ENCODE data around the gene TRIM36.

TRIM36 gene

GRCh38 chr5:115109356-115109755 is 60.4 kb downstream of the TRIM36 start:
- in situ Hi-C loops (cut with MboI; ENCODE audit: low pct_unique_long_range_greater_than_20kb, low sequenced_read_pairs, unreplicated experiment), result no loop called here
- no peak for TF ChIP-seq CTCF (IDR thresholded peaks at IDR 0.05; ENCODE audit: extremely low read depth, insufficient read depth, missing control alignments)
- no peak for DNase-seq (ENCODE audit: low spot score)

DNA sequence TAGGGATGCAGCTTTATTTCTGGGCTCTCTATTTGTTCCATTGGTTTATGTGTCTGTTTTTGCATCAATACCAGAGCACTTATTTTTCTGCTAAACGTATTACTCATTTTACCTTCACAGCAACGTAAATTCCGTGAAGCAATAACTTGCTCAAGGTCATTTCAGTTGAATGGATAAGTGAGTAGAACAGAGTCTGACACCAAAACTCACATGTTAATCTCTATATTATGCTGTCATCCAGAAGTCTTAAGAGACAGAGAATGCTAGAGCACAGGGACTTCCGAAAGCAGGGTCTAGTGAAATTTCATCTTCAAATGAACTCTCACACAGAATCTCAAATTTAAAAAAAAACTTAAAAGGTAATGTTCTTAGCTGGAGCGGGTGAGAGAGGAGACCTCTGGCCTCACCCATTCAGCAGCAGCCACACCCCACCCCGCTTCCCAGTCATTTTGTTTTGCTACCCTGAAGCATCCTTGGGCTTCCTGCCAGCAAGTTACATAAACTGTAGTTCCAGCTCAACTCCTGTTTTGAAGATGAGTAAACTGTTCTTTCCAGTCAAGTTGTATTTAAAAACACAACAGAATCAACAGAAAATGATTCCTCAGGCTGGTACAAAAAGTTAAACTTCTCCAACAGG is 69.3 kb downstream of the TRIM36 start:
- no peak for DNase-seq (ENCODE audit: low spot score)
- in situ Hi-C loops (cut with MboI; ENCODE audit: low pct_unique_long_range_greater_than_20kb, low sequenced_read_pairs, unreplicated experiment), result no loop called here
- no peak for TF ChIP-seq CTCF (IDR thresholded peaks at IDR 0.05; ENCODE audit: extremely low read depth, insufficient read depth, missing control alignments)

- TF ChIP-seq CTCF (IDR thresholded peaks at IDR 0.05; ENCODE audit: extremely low read depth, insufficient read depth, missing control alignments), result peak; percentile 75
- in situ Hi-C loops (cut with MboI; ENCODE audit: low pct_unique_long_range_greater_than_20kb, low sequenced_read_pairs, unreplicated experiment), result loop anchor here (10.0 kb wide), 1 partner anchor 147 kb away; no protein-coding TSS in a partner anchor
- DNase-seq (ENCODE audit: low spot score), result peak; percentile 60
Observed at GRCh38 chr5:115098041-115098702, 71.5 kb downstream of the TRIM36 start.

- no peak for DNase-seq (ENCODE audit: low spot score)
- no peak for TF ChIP-seq CTCF (IDR thresholded peaks at IDR 0.05; ENCODE audit: extremely low read depth, insufficient read depth, missing control alignments)
- in situ Hi-C loops (cut with MboI; ENCODE audit: low pct_unique_long_range_greater_than_20kb, low sequenced_read_pairs, unreplicated experiment), result loop anchor here (10.0 kb wide), 1 partner anchor 148 kb away; no protein-coding TSS in a partner anchor
Observed at GRCh38 chr5:115097236-115097635, 72.5 kb downstream of the TRIM36 start.

- TF ChIP-seq CTCF (IDR thresholded peaks at IDR 0.05; ENCODE audit: extremely low read depth, insufficient read depth, missing control alignments), result no peak
- in situ Hi-C loops (cut with MboI; ENCODE audit: low pct_unique_long_range_greater_than_20kb, low sequenced_read_pairs, unreplicated experiment), result loop anchor here (10.0 kb wide), 1 partner anchor 149 kb away; no protein-coding TSS in a partner anchor
- no peak for DNase-seq (ENCODE audit: low spot score)
Observed at GRCh38 chr5:115096034-115096769, 73.5 kb downstream of the TRIM36 start.

DNA sequence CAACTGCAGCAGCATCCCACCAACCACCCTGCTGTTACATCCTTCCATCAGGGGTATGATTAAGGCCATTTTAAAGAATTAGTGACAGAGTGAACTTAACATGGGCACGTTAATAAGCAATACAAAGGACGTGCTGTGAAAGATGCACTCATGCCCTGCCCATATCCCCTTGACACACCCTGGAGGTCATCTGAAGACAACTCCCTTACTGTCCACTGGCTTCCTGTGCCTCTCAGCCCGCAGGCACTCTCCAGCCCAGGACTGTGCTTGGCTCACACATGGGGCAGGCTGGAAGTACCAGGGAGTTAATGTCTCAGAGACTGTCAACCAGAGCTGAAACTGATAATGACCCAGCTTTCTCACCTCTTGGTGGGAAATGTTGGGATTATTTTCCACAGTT is 81.8 kb downstream of the TRIM36 start:
- no peak for TF ChIP-seq CTCF (IDR thresholded peaks at IDR 0.05; ENCODE audit: extremely low read depth, insufficient read depth, missing control alignments)
- in situ Hi-C loops (cut with MboI; ENCODE audit: low pct_unique_long_range_greater_than_20kb, low sequenced_read_pairs, unreplicated experiment), result no loop called here
- DNase-seq (ENCODE audit: low spot score), result no peak
